GM12873 (cell line): ENCODE measurements around the gene EDNRB.

Experiments used
- TF ChIP-seq, protein P1 (sequence below): IDR thresholded peaks from 2 replicates; pipeline ENCODE4 v1.5.1; 2012; ENCODE audit warnings: low read depth, mild to moderate bottlenecking, moderate library complexity, low read length, control low read depth; ENCODE audit not compliant: insufficient read depth; ENCODE audit errors: missing control alignments

EDNRB gene

GRCh38 chr13:77896536-77896935 lies 22.1 kb downstream of the EDNRB start:
- TF ChIP-seq, protein P1, sequence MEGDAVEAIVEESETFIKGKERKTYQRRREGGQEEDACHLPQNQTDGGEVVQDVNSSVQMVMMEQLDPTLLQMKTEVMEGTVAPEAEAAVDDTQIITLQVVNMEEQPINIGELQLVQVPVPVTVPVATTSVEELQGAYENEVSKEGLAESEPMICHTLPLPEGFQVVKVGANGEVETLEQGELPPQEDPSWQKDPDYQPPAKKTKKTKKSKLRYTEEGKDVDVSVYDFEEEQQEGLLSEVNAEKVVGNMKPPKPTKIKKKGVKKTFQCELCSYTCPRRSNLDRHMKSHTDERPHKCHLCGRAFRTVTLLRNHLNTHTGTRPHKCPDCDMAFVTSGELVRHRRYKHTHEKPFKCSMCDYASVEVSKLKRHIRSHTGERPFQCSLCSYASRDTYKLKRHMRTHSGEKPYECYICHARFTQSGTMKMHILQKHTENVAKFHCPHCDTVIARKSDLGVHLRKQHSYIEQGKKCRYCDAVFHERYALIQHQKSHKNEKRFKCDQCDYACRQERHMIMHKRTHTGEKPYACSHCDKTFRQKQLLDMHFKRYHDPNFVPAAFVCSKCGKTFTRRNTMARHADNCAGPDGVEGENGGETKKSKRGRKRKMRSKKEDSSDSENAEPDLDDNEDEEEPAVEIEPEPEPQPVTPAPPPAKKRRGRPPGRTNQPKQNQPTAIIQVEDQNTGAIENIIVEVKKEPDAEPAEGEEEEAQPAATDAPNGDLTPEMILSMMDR, result no peak

DNA sequence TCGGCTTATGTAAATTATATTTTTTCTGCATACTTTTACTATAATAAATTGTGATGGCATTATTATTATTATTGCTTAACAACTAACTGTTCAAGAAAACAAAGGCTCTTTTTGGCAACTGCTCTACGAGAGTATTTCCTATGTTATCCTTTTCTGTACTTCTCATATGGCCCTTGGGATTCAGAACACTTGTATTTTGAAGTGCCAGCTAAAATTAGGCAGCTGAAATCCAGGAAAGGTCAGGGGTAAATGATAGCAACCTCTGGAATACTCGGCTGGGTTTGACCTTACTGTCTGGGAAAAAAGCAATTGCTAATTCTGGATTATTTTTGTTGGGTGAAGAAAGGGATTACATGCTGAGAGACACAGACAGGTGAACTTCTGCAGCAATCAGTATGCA lies 23.9 kb downstream of the EDNRB start:
- TF ChIP-seq, protein P1, result no peak

- TF ChIP-seq, protein P1, result no peak
Measured at GRCh38 chr13:77893066-77893465, 25.6 kb downstream of the EDNRB start.

DNA sequence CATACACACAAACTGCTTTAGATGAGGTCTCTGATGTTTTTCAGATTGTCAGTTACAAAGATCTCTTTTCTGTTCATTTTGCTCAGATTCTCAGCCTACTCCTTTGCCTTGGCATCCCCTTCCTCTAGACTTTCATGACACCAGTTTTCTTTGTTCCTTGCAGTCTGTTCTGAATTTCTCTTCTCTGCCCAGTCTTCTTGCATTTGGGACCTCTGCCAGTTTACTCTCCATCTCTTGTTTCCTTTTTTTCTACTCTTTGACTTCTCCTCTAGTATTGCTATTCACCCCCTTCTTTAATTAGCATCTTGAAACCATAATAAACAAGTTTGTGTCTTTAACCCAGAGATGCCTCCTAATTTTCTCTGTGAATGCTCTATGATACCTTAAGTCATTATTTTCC lies 26.1 kb downstream of the EDNRB start:
- TF ChIP-seq, protein P1, result no peak

DNA sequence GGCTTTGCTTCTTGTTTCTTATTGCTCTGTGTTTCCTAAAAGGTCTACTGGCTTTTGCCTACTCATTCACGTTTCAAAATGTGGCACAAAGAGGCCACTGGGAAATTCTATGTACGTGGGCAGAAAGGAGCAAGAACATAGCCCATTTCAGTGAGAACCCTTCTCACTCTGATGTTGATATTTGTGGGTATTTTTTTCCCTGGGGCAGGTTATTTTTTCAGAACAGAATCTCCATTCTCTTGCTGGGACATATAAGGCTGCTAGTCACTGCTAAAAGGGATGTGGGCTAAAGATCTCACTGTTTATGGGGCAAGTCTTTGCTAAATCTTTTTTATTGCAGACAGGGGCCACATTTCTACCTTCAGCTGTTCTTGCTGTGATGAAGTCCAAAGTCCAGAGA lies 27.1 kb downstream of the EDNRB start:
- TF ChIP-seq, protein P1, result no peak

GRCh38 chr13:77891041-77891440 lies 27.6 kb downstream of the EDNRB start:
- TF ChIP-seq, protein P1, result no peak

DNA sequence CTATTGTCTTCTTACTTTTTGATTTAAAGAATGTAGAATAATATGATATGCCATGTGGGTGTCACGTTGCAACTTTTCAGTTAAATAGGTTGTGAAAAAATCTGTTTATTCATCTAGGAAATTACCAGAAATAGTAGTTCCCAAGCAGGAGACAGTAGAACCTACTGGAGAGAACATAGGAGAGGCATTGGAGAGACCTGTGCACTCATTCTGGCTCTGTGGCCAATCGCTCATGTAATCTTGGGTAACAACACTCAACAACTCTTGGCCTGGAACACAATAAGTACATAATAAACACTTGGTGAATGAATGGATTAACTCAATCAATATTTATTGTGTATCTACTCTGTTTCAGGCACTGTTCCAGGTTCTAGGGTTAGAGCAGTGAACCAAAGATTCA lies 35.3 kb downstream of the EDNRB start:
- TF ChIP-seq, protein P1, result no peak
